ENCODE results near the gene SLC6A19.
"Not testable (repeated sequence)": the region's sequence is repeated elsewhere in the genome, so short reads cannot be mapped to it uniquely, and the experiment has no call there.

SLC6A19 gene

DNA sequence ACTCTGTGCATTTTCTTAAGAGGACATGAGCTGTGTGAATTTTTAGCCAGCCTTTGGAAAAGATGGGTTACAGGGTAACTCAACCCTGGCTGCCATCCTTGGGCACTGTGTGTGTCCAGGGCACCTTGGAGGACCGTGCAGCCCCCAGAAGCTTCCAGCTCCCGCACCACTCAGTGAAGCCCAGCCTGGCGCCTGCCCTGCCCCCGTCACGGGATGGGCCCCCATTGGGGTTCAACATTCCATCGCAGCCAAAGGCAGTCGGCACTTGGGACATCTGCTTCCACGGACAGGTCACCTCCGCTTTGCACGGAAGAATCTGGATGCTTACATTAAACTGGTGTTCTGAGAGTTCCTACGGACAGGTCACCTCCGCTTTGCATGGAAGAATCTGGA, 21.9 kb downstream of the SLC6A19 start:
- DNase-seq (ENCODE audit: low read depth) = no peak

- no peak for DNase-seq (ENCODE audit: low read depth)
Measured at GRCh38 chr5:1224631-1225030, 23.2 kb downstream of the SLC6A19 start.

DNA sequence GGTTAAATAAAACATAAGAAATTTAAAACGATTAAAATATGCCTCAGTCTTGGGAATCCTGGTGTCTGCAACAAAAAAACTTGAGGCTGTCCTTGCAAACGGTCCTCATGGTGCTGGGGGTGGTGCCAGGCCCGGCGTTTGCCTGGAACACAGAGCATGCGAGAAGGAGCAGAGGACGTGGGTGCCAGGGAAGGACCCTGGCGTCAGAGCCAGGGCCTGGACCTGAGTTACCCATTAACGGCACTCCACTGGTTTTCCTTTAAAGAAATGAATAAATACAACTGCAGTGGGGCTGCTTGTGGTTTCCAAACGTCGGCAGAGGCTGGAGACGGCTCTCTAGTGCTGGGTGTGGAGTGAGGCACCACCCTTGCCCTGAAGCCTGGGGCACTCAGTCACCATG, 23.7 kb downstream of the SLC6A19 start, which contains the start of gene SLC6A18:
SLC6A18 (plus strand) TSS at position 301 of the 400 bp plus-strand sequence; CDS start at position 398, 97 bp downstream.
- no peak for DNase-seq (ENCODE audit: low read depth)

DNA sequence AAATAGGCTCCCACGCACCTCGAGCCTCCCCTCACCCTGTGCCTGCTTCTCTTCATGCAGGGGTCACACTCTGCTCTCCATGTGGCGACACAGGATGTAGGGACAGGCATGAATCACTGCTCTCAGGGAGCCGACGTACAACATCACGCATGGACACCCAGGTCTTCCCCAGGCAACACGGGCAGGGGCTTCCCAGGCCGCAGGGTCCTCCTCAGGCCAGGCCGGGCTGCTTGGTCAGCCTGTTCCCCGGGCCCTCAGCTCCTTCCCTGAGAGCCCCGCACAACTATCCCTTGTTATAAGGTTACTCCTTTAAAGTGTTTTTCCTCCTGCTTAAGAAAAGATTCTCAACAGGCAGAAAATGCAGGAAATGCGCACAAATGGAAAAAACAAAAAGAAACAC, 24.8 kb downstream of the SLC6A19 start:
- DNase-seq (ENCODE audit: low read depth) = no peak

- no peak for DNase-seq (ENCODE audit: low read depth)
Measured at GRCh38 chr5:1226839-1227581, 25.6 kb downstream of the SLC6A19 start.

- DNase-seq (ENCODE audit: low read depth) = no peak
Measured at GRCh38 chr5:1227667-1228066, 26.3 kb downstream of the SLC6A19 start.

GRCh38 chr5:1228120-1228519, 26.7 kb downstream of the SLC6A19 start:
- DNase-seq (ENCODE audit: low read depth) = no peak

- not testable (repeated sequence) for DNase-seq (ENCODE audit: low read depth)
Measured at GRCh38 chr5:1229023-1229422, 27.6 kb downstream of the SLC6A19 start.

GRCh38 chr5:1229822-1230221, 28.4 kb downstream of the SLC6A19 start:
- no peak for DNase-seq (ENCODE audit: low read depth)

- DNase-seq (ENCODE audit: low read depth) = no peak
Measured at GRCh38 chr5:1230551-1230950, 29.2 kb downstream of the SLC6A19 start.

DNA sequence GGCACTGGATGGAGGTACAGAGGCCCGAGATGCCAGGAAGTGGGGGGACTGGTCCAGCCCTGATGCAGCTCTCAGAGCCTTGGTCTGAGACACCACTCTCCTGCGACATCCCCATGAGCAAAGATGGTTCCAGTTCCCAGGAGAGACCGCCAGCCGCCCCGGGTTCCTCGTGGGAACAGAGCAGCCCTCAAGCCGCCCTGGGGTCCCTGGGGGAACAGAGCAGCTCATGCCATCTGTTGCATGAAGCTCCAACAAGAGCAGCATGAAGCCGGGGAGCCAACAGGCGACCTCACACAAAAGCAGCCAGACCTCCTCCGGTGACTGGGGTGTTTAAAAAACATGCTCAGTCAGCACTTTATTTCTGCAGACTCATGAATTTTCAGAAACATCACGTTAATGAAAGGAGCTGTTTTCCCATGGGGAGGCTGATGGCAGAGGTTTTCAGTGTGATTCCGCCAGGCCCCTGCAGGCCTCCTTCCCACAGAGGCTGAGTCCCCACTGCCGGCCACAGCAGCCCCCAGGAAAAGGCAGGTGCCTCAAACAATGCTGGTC, 30.0 kb downstream of the SLC6A19 start:
- DNase-seq (ENCODE audit: low read depth) = no peak

GRCh38 chr5:1232780-1233179, 31.4 kb downstream of the SLC6A19 start:
- DNase-seq (ENCODE audit: low read depth) = no peak

DNA sequence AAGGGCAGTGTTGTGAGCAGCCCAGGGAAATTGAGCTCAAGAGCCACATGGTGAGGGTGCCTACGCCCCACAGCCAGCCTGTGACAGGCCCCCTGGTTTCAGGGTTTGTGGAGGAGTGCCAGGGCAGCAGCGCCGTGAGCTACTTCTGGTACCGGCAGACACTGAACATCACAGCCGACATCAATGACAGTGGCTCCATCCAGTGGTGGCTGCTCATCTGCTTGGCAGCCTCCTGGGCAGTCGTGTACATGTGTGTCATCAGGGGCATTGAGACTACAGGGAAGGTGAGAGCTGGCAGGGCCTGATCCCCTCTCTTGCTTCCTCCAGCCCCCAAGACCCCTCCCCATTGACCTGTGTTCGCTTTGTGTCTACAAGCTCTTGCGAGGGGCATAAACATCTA, 34.0 kb downstream of the SLC6A19 start:
- no peak for DNase-seq (ENCODE audit: low read depth)

GRCh38 chr5:1235838-1236237, 34.4 kb downstream of the SLC6A19 start:
- no peak for DNase-seq (ENCODE audit: low read depth)

GRCh38 chr5:1239505-1240251, 38.3 kb downstream of the SLC6A19 start:
- no peak for DNase-seq (ENCODE audit: low read depth)

GRCh38 chr5:1240496-1241260, 39.3 kb downstream of the SLC6A19 start:
- DNase-seq (ENCODE audit: low read depth) = no peak

DNA sequence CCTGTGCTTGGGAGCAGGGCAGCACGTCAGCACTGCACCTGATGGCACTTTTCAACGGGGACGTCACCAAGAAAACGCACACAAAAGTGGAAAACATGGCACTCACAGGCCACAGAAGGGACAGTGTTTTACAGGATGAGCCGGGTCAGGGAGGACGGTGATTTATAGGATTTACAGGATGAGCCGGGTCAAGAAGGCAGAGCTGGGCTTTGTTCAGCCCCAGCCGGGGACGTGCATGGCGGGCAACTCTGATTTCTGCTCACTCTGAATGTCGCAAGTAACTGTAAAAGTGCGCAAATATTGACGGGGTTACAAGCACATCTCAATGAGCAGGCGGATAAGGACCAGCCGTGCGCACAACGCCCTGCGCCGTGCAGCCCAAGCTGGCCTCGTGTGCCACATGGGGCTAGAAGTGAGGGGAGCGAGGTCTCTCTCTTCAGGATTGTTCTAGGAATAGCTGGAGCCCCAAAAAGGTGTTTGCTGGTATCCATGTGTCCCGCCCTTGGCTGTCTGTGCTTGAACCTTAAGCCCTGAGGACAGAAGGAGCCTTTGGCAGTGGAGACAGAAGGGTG, 40.2 kb downstream of the SLC6A19 start:
- DNase-seq (ENCODE audit: low read depth) = no peak

GRCh38 chr5:1242733-1243486, 41.5 kb downstream of the SLC6A19 start:
- DNase-seq (ENCODE audit: low read depth) = no peak

- no peak for DNase-seq (ENCODE audit: low read depth)
Measured at GRCh38 chr5:1243487-1244130, 42.2 kb downstream of the SLC6A19 start.

DNA sequence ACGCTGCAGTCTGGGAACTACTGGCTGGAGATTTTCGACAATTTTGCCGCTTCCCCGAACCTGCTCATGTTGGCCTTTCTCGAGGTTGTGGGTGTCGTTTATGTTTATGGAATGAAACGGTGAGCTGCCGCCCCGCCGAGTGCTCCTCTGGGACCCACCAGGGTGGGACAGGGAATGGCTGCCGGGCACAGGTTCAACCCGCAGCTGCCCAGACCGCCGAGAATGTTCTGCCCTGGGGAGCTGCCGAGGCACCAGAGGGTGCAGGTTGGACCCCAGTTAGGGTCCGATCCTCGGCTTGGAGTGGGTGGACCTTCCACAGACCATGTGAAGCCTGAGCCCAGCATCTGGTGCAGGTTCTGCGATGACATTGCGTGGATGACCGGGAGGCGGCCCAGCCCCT, 42.9 kb downstream of the SLC6A19 start:
- DNase-seq (ENCODE audit: low read depth) = no peak

GRCh38 chr5:1244976-1245375, 43.6 kb downstream of the SLC6A19 start:
- DNase-seq (ENCODE audit: low read depth) = no peak
